ENCODE data around the gene IL20RB.

Gene IL20RB

GRCh38 chr3:136914739-136915138 is 43.0 kb upstream of the IL20RB start:
- POLR2A ChIA-PET, result no interaction called here

GRCh38 chr3:136916223-136916622 is 41.6 kb upstream of the IL20RB start:
- CTCF ChIA-PET, result interaction anchor here (0.6 kb wide), 1 partner anchor 38 kb away, joined by 3 read pairs; no protein-coding TSS in a partner anchor
- H3K9me3 ChIP-seq (ENCODE audit: control insufficient read depth, insufficient read depth, low read depth, low read length), result no peaks in the 10 kb centered on the region
- H3K4me1 ChIP-seq (ENCODE audit: control insufficient read depth, insufficient read depth, low read length), result no peaks in the 10 kb centered on the region
- H3K4me3 ChIP-seq (ENCODE audit: low read depth, low read length), result no peak overlapping the region
- POLR2A ChIA-PET, result no interaction called here
- H3K27ac ChIP-seq (ENCODE audit: extremely low read depth, low read depth, low read length), result no peak overlapping the region
- TF ChIP-seq ZNF19 (tag by site-specific recombination; IDR thresholded peaks at IDR 0.05; ENCODE audit: low read depth), result no peak
- TF ChIP-seq ZBTB20 (tag by site-specific recombination; IDR thresholded peaks at IDR 0.05), result no peak
- no peak for TF ChIP-seq ZNF585B (tag by site-specific recombination; IDR thresholded peaks at IDR 0.05)
- no peak for TF ChIP-seq ZNF426 (tag by site-specific recombination; IDR thresholded peaks at IDR 0.05)
- TF ChIP-seq SP2 (tag by site-specific recombination; IDR thresholded peaks at IDR 0.05), result no peak
- no peak for TF ChIP-seq SCRT2 (tag by site-specific recombination; IDR thresholded peaks at IDR 0.05)
- no peak for TF ChIP-seq WT1 (tag by site-specific recombination; IDR thresholded peaks at IDR 0.05)
- TF ChIP-seq ZNF433 (tag by site-specific recombination; IDR thresholded peaks at IDR 0.05; ENCODE audit: low read depth), result no peak
- no peak for TF ChIP-seq ZNF600 (tag by site-specific recombination; IDR thresholded peaks at IDR 0.05)
- no peak for TF ChIP-seq ZNF112 (tag by site-specific recombination; IDR thresholded peaks at IDR 0.05)
- no peak for TF ChIP-seq ZNF26 (tag by site-specific recombination; IDR thresholded peaks at IDR 0.05)
- TF ChIP-seq SCRT1 (tag by site-specific recombination; IDR thresholded peaks at IDR 0.05; ENCODE audit: borderline replicate concordance), result no peak
- no peak for TF ChIP-seq TCF7L2 (IDR thresholded peaks at IDR 0.05; ENCODE audit: borderline replicate concordance, low read depth, low read length)
- TF ChIP-seq ZNF239 (tag by site-specific recombination; IDR thresholded peaks at IDR 0.05), result no peak
- TF ChIP-seq ZNF184 (tag by site-specific recombination; IDR thresholded peaks at IDR 0.05), result no peak
- no peak for TF ChIP-seq ZNF138 (tag by site-specific recombination; IDR thresholded peaks at IDR 0.05; ENCODE audit: borderline replicate concordance)
- no peak for TF ChIP-seq ZNF837 (tag by site-specific recombination; IDR thresholded peaks at IDR 0.05)
- TF ChIP-seq FEZF1 (tag by site-specific recombination; IDR thresholded peaks at IDR 0.05), result no peak
- H3K36me3 ChIP-seq (ENCODE audit: control insufficient read depth in 2 of 2, insufficient read depth in 1 of 2, low read length in 2 of 2), result no peaks in the 10 kb centered on the region

More at GRCh38 chr3:136914739-136915138, 43.0 kb upstream of the IL20RB start:
- Histone ChIP-seq H3K4me1 (ENCODE audit: control insufficient read depth, insufficient read depth, low read length) (peaks cover 4% of the 10 kb centered on the region; the same call in 1 of the 2 replicates), H3K36me3 (ENCODE audit: control insufficient read depth in 2 of 2, insufficient read depth in 1 of 2, low read length in 2 of 2) (no peaks in the 10 kb centered on the region), H3K9me3 (ENCODE audit: control insufficient read depth, insufficient read depth, low read depth, low read length) (no peaks in the 10 kb centered on the region), H3K27ac (ENCODE audit: extremely low read depth, low read depth, low read length) (no peak overlapping the region), H3K4me3 (ENCODE audit: low read depth, low read length) (no peak overlapping the region)
- CTCF ChIA-PET, result no interaction called here
- no peak for TF ChIP-seq ZNF792 (tag by site-specific recombination; IDR thresholded peaks at IDR 0.05)
- TF ChIP-seq ZNF211 (tag by site-specific recombination; IDR thresholded peaks at IDR 0.05; ENCODE audit: low read depth), result no peak
- TF ChIP-seq ZNF341 (tag by site-specific recombination; IDR thresholded peaks at IDR 0.05; ENCODE audit: low read depth), result no peak
- no peak for TF ChIP-seq ZNF223 (tag by site-specific recombination; IDR thresholded peaks at IDR 0.05)
- TF ChIP-seq ZNF24 (tag by site-specific recombination; IDR thresholded peaks at IDR 0.05), result no peak
- no peak for TF ChIP-seq PATZ1 (tag by site-specific recombination; IDR thresholded peaks at IDR 0.05)
- no peak for TF ChIP-seq ZNF248 (tag by site-specific recombination; IDR thresholded peaks at IDR 0.05)
- no peak for TF ChIP-seq SCRT1 (tag by site-specific recombination; IDR thresholded peaks at IDR 0.05; ENCODE audit: borderline replicate concordance)

All from HEK293 (cell line).